HepG2 (cell line): ENCODE measurements around the gene C2orf15. TPM values are rescaled to one million over a fixed set of nuclear protein-coding genes. Genes with fewer than 3 reads are reported as not detected.

Experiments used
- GFI1 ChIP-seq: sonication (generic); formaldehyde crosslinking; IDR thresholded peaks from 2 replicates; pipeline ENCODE4 v1.5.0; 2020; ENCODE audit warnings: missing genetic modification reagents, mild to moderate bottlenecking, borderline replicate concordance
- HES4 ChIP-seq: sonication (generic); formaldehyde crosslinking; IDR thresholded peaks from 2 replicates; pipeline ENCODE4 v1.9.0; 2021; ENCODE audit warnings: mild to moderate bottlenecking, missing genetic modification reagents, borderline replicate concordance
- KAT8 ChIP-seq: IDR thresholded peaks from 2 replicates; pipeline ENCODE4 v1.6.1; 2016; ENCODE audit warnings: missing genetic modification reagents, missing compliant biosample characterization
- MEIS1 ChIP-seq: sonication (generic); formaldehyde crosslinking; IDR thresholded peaks from 2 replicates; pipeline ENCODE4 v1.9.0; 2021; ENCODE audit warnings: mild to moderate bottlenecking, missing genetic modification reagents, moderate library complexity, borderline replicate concordance
- NFYC ChIP-seq: IDR thresholded peaks from 2 replicates; pipeline ENCODE4 v1.6.1; 2016; ENCODE audit warnings: missing genetic modification reagents, missing compliant biosample characterization
- NR2F2 ChIP-seq: IDR thresholded peaks from 2 replicates; pipeline ENCODE4 v1.6.1; 2012; ENCODE audit warnings: low read depth, inconsistent platforms, borderline replicate concordance
- PAWR ChIP-seq: sonication (generic); formaldehyde crosslinking; IDR thresholded peaks from 2 replicates; pipeline ENCODE4 v1.4.0; 2020; ENCODE audit warnings: missing genetic modification reagents, mild to moderate bottlenecking, borderline replicate concordance
- POLR2AphosphoS5 ChIP-seq: IDR thresholded peaks from 2 replicates; pipeline ENCODE4 v1.6.1; 2012; ENCODE audit warnings: low read depth, low read length
- RXRA ChIP-seq: sonication (generic); formaldehyde crosslinking; IDR thresholded peaks from 2 replicates; pipeline ENCODE4 v1.5.1; 2020; ENCODE audit warnings: missing genetic modification reagents
- SCMH1 ChIP-seq: sonication (generic); formaldehyde crosslinking; IDR thresholded peaks from 2 replicates; pipeline ENCODE4 v1.9.0; 2021; ENCODE audit warnings: missing genetic modification reagents, mild to moderate bottlenecking, borderline replicate concordance
- ZNF567 ChIP-seq: sonication (generic); formaldehyde crosslinking; IDR thresholded peaks from 2 replicates; pipeline ENCODE4 v1.8.1; 2023; ENCODE audit warnings: mild to moderate bottlenecking, missing genetic modification reagents, borderline replicate concordance
- ZNF816 ChIP-seq: sonication (generic); formaldehyde crosslinking; IDR thresholded peaks from 2 replicates; pipeline ENCODE4 v1.8.0; 2022; ENCODE audit warnings: missing genetic modification reagents, mild to moderate bottlenecking, borderline replicate concordance
- polyA plus RNA-seq, 8 experiments: library from polyadenylated mRNA; depleted of rRNA in 3 of 8; stranded (reverse) in 7 of 8; unstranded in 1 of 8; fragments of >200 nt; fragmentation: Illumina TruSeq in 4 of 8; extraction: Trizol in 4 of 8; gene quantifications; 2 replicates each; pipeline versions ENCODE4 v1.2.1 to v1.2.3, GENCODE V29; 2011 to 2016; ENCODE audit warnings: low read depth in 4 of 8, missing spikeins in 1 of 8, mixed read lengths in 1 of 8; ENCODE audit not compliant: insufficient read depth in 1 of 8
- total RNA-seq, 5 experiments: library from RNA; depleted of rRNA; stranded (reverse); fragments of >200 nt; fragmentation: Illumina TruSeq; extraction: Trizol; gene quantifications; 2 replicates each; pipeline ENCODE4 v1.2.3, GENCODE V29; 2016; ENCODE audit warnings: low read depth in 1 of 5
- TF ChIP-seq, protein P1 (sequence below): sonication (generic); formaldehyde crosslinking; IDR thresholded peaks from 2 replicates; pipeline ENCODE4 v1.8.0; 2022; ENCODE audit warnings: mild to moderate bottlenecking, missing genetic modification reagents, moderate library complexity
- TF ChIP-seq, protein P2 (sequence below): sonication (generic); formaldehyde crosslinking; IDR thresholded peaks from 2 replicates; pipeline ENCODE4 v1.5.0; 2020; ENCODE audit warnings: missing genetic modification reagents
- TF ChIP-seq, protein P3 (sequence below): IDR thresholded peaks from 2 replicates; pipeline ENCODE4 v1.6.1; 2012; ENCODE audit warnings: low read depth, low read length, improper control_type of control experiment
- TF ChIP-seq, protein P4 (sequence below): sonication (generic); formaldehyde crosslinking; IDR thresholded peaks from 2 replicates; pipeline ENCODE4 v1.5.1; 2020; ENCODE audit warnings: missing genetic modification reagents, mild to moderate bottlenecking, borderline replicate concordance
- TF ChIP-seq, protein P5 (sequence below): sonication (generic); formaldehyde crosslinking; IDR thresholded peaks from 2 replicates; pipeline ENCODE4 v1.4.0; 2020; ENCODE audit warnings: missing genetic modification reagents, borderline replicate concordance

The C2orf15 gene
- total and polyA plus RNA-seq, 2 of the 13 experiments (the other 11 are each of a cell fraction or from before 2014, with no cell fraction given) = 5.5 to 8.3 TPM

DNA sequence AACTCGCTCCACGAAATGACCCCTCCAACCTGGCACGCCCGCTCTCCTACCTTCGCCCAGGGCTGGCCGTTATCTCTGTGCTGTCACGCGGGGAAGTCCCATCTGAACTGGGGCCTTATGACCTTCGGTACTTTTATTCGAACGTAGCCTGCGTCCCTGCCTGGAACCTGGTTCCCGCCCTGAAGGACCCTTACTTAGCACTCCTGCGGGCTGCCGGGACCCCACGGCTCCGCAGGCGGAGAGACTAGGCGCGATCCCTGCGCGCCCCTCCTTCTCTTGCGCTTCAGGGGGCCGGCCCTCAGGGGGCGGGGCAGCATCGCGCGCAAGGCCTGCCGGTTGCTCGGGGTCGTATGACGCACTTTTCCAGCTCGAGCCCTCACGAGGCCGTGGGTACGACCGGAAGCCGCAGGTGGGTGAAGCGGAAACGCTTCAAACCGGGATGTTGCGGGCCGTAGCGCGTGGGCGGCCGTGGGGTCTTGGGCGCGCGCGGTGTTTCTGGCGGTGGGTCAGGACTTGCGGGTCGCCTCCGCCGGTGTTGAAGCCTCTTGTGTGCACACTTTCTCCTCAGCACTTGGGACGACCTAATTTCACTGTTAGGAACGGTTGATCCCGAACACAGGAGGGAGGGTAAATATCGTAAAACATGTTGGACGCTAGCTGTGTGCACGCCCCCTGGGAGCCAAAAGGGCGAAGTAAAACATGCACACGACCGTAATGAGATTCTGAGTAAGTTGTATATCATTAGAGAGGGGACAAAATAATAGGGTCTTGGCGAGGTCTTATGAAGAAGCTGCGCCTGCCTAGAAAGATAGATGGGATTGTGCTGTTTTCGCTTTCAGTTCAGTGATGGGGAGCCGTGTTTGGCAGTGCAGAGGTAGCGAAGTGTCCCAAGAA, 13.4 kb downstream of the C2orf15 start, which contains the start of the genes LIPT1 and TSGA10 (continued):
- TF ChIP-seq, protein P1, sequence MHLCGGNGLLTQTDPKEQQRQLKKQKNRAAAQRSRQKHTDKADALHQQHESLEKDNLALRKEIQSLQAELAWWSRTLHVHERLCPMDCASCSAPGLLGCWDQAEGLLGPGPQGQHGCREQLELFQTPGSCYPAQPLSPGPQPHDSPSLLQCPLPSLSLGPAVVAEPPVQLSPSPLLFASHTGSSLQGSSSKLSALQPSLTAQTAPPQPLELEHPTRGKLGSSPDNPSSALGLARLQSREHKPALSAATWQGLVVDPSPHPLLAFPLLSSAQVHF (CRISPR knock-in tag) = peak; percentile 98
- TF ChIP-seq KAT8 (CRISPR knock-in tag) (peak; percentile 98), SCMH1 (CRISPR knock-in tag) (no peak), NR2F2 (peak; percentile 58; the same call in 1 of the 2 replicates), ZNF567 (CRISPR knock-in tag) (0 out of 2 replicates have a peak, but pooled peaks have one; percentile 26), MEIS1 (CRISPR knock-in tag) (peak; percentile 95), HES4 (CRISPR knock-in tag) (peak; percentile 96), GFI1 (CRISPR knock-in tag) (no peak; the same call in 1 of the 2 replicates), RXRA (CRISPR knock-in tag) (peak; percentile 91), POLR2AphosphoS5 (peak; percentile 96), PAWR (CRISPR knock-in tag) (peak; percentile 67; the same call in 1 of the 2 replicates), NFYC (CRISPR knock-in tag) (peak; percentile 61; the same call in 1 of the 2 replicates), ZNF816 (CRISPR knock-in tag) (no peak; the same call in 1 of the 2 replicates)
- TF ChIP-seq, protein P2, sequence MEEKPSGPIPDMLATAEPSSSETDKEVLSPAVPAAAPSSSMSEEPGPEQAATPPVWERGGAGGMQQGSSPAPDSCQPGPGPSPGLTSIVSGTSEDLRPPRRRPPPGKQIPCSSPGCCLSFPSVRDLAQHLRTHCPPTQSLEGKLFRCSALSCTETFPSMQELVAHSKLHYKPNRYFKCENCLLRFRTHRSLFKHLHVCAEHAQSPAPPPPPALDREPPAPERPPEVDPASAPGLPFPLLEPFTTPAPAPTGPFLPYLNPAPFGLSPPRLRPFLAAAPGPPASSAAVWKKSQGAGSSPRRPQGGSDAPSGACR (CRISPR knock-in tag) = peak; percentile 72; the same call in 1 of the 2 replicates
- TF ChIP-seq, protein P3, sequence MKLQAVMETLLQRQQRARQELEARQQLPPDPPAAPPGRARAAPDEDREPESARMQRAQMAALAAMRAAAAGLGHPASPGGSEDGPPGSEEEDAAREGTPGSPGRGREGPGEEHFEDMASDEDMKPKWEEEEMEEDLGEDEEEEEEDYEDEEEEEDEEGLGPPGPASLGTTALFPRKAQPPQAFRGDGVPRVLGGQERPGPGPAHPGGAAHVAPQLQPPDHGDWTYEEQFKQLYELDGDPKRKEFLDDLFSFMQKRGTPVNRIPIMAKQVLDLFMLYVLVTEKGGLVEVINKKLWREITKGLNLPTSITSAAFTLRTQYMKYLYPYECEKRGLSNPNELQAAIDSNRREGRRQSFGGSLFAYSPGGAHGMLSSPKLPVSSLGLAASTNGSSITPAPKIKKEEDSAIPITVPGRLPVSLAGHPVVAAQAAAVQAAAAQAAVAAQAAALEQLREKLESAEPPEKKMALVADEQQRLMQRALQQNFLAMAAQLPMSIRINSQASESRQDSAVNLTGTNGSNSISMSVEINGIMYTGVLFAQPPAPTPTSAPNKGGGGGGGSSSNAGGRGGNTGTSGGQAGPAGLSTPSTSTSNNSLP = no peak
- TF ChIP-seq, protein P4, sequence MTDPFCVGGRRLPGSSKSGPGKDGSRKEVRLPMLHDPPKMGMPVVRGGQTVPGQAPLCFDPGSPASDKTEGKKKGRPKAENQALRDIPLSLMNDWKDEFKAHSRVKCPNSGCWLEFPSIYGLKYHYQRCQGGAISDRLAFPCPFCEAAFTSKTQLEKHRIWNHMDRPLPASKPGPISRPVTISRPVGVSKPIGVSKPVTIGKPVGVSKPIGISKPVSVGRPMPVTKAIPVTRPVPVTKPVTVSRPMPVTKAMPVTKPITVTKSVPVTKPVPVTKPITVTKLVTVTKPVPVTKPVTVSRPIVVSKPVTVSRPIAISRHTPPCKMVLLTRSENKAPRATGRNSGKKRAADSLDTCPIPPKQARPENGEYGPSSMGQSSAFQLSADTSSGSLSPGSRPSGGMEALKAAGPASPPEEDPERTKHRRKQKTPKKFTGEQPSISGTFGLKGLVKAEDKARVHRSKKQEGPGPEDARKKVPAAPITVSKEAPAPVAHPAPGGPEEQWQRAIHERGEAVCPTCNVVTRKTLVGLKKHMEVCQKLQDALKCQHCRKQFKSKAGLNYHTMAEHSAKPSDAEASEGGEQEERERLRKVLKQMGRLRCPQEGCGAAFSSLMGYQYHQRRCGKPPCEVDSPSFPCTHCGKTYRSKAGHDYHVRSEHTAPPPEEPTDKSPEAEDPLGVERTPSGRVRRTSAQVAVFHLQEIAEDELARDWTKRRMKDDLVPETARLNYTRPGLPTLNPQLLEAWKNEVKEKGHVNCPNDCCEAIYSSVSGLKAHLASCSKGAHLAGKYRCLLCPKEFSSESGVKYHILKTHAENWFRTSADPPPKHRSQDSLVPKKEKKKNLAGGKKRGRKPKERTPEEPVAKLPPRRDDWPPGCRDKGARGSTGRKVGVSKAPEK (CRISPR knock-in tag) = peak; percentile 86
- TF ChIP-seq, protein P5, sequence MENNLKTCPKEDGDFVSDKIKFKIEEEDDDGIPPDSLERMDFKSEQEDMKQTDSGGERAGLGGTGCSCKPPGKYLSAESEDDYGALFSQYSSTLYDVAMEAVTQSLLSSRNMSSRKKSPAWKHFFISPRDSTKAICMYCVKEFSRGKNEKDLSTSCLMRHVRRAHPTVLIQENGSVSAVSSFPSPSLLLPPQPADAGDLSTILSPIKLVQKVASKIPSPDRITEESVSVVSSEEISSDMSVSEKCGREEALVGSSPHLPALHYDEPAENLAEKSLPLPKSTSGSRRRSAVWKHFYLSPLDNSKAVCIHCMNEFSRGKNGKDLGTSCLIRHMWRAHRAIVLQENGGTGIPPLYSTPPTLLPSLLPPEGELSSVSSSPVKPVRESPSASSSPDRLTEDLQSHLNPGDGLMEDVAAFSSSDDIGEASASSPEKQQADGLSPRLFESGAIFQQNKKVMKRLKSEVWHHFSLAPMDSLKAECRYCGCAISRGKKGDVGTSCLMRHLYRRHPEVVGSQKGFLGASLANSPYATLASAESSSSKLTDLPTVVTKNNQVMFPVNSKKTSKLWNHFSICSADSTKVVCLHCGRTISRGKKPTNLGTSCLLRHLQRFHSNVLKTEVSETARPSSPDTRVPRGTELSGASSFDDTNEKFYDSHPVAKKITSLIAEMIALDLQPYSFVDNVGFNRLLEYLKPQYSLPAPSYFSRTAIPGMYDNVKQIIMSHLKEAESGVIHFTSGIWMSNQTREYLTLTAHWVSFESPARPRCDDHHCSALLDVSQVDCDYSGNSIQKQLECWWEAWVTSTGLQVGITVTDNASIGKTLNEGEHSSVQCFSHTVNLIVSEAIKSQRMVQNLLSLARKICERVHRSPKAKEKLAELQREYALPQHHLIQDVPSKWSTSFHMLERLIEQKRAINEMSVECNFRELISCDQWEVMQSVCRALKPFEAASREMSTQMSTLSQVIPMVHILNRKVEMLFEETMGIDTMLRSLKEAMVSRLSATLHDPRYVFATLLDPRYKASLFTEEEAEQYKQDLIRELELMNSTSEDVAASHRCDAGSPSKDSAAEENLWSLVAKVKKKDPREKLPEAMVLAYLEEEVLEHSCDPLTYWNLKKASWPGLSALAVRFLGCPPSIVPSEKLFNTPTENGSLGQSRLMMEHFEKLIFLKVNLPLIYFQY (CRISPR knock-in tag) = peak; percentile 80
